Type B pancreatic cell (in vitro differentiated cells): ENCODE results near the gene SNAI3. TPM values are rescaled to one million over a fixed set of nuclear protein-coding genes. Genes with fewer than 3 reads are reported as not detected.

Source experiments
- DNase-seq: peaks from one replicate; pipeline ENCODE4 v3.0.0; 2021; ENCODE audit warnings: mixed read lengths; ENCODE audit not compliant: unreplicated experiment; ENCODE audit errors: extremely low spot score
- H3K27ac Mint-ChIP-seq: 2 replicates; pipeline ENCODE4 v1.8.0; 2021; ENCODE audit warnings: mild to moderate bottlenecking, mixed read lengths
- H3K27me3 Mint-ChIP-seq: 2 replicates; pipeline ENCODE4 v1.8.0; 2021; ENCODE audit warnings: mixed read lengths
- H3K36me3 Mint-ChIP-seq: 2 replicates; pipeline ENCODE4 v1.8.0; 2021; ENCODE audit warnings: mixed read lengths
- H3K4me1 Mint-ChIP-seq: one replicate; pipeline ENCODE4 v1.8.0; 2021; ENCODE audit warnings: mixed read lengths; ENCODE audit not compliant: unreplicated experiment
- H3K4me3 Mint-ChIP-seq: 2 replicates; pipeline ENCODE4 v1.8.0; 2021; ENCODE audit warnings: mild to moderate bottlenecking, mixed read lengths
- H3K9me3 Mint-ChIP-seq: 2 replicates; pipeline ENCODE4 v1.8.0; 2021; ENCODE audit warnings: mixed read lengths
- CTCF ChIP-seq: fragments of 200-600 bp; sonication (generic); conservative IDR thresholded peaks from 2 replicates; pipeline ENCODE4 v1.5.0; 2021; ENCODE audit warnings: antibody characterized with exemption, mild to moderate bottlenecking
- total RNA-seq: library from RNA; stranded (reverse); gene quantifications from 2 replicates; pipeline ENCODE4 v1.2.1, GENCODE V29; 2021; ENCODE audit warnings: low replicate concordance

SNAI3 gene
- total RNA-seq, 1 donor from 2014 or later = 0.68 TPM

GRCh38 chr16:88645455-88645854, 40.9 kb downstream of the SNAI3 start:
- Mint-ChIP-seq H3K27me3 (peaks cover under 1% of the 10 kb centered on the region), H3K4me1 (peaks cover 9% of the 10 kb centered on the region), H3K36me3 (no peaks in the 10 kb centered on the region), H3K9me3 (no peaks in the 10 kb centered on the region), H3K27ac (no peak overlapping the region), H3K4me3 (no peak overlapping the region)
- no peak for DNase-seq
- no peak for TF ChIP-seq CTCF

GRCh38 chr16:88643644-88643932, 42.7 kb downstream of the SNAI3 start:
- no peak for TF ChIP-seq CTCF
- H3K36me3 Mint-ChIP-seq = no peaks in the 10 kb centered on the region
- H3K4me1 Mint-ChIP-seq = peaks cover 4% of the 10 kb centered on the region
- no peak overlapping the region for H3K4me3 Mint-ChIP-seq
- H3K9me3 Mint-ChIP-seq = no peaks in the 10 kb centered on the region
- DNase-seq = no peak
- H3K27ac Mint-ChIP-seq = no peak overlapping the region
- H3K27me3 Mint-ChIP-seq = peaks cover 5% of the 10 kb centered on the region

GRCh38 chr16:88642881-88643643, 43.2 kb downstream of the SNAI3 start:
- Mint-ChIP-seq H3K27me3 (peaks cover 7% of the 10 kb centered on the region), H3K4me1 (peaks cover 4% of the 10 kb centered on the region), H3K36me3 (no peaks in the 10 kb centered on the region)

GRCh38 chr16:88640498-88641247, 45.6 kb downstream of the SNAI3 start:
- Mint-ChIP-seq H3K27me3 (peaks cover 18% of the 10 kb centered on the region), H3K9me3 (no peaks in the 10 kb centered on the region), H3K27ac (peak overlapping the region; percentile 64), H3K4me1 (peaks cover 9% of the 10 kb centered on the region), H3K36me3 (no peaks in the 10 kb centered on the region), H3K4me3 (no peak overlapping the region)
- no peak for DNase-seq
- TF ChIP-seq CTCF = no peak

More at GRCh38 chr16:88642881-88643643, 43.2 kb downstream of the SNAI3 start:
- H3K4me3 Mint-ChIP-seq = no peak overlapping the region
- DNase-seq = no peak
- no peaks in the 10 kb centered on the region for H3K9me3 Mint-ChIP-seq
- TF ChIP-seq CTCF = no peak
- H3K27ac Mint-ChIP-seq = no peak overlapping the region

GRCh38 chr16:88640039-88640495, 46.2 kb downstream of the SNAI3 start:
- H3K36me3 Mint-ChIP-seq = no peaks in the 10 kb centered on the region
- H3K27ac Mint-ChIP-seq = peak overlapping the region; percentile 64
- no peak for DNase-seq
- TF ChIP-seq CTCF = no peak
- peaks cover 6% of the 10 kb centered on the region for H3K4me1 Mint-ChIP-seq
- H3K9me3 Mint-ChIP-seq = no peaks in the 10 kb centered on the region
- peaks cover 21% of the 10 kb centered on the region for H3K27me3 Mint-ChIP-seq
- no peak overlapping the region for H3K4me3 Mint-ChIP-seq
